Lung (tissue), 12 donors: ENCODE measurements around the gene SLC9A9. TPM values are rescaled to one million over a fixed set of nuclear protein-coding genes. Genes with fewer than 3 reads are reported as not detected.

ENCODE experiments used
- ATAC-seq: fragments of 200-7000 bp; cut with Tn5 transposase; one replicate; pipeline ENCODE4 v1.9.1; 2020; ENCODE audit warnings: moderate number of reproducible peaks; ENCODE audit not compliant: insufficient read depth, low FRiP score
- DNase-seq, 3 donors: peaks; one replicate each; pipeline ENCODE4 v3.0.0-alpha.2; 2013 to 2017
- H3K27ac ChIP-seq, 2 donors: one replicate each; pipeline ENCODE4 v1.5.1; 2013; ENCODE audit warnings: mild to moderate bottlenecking in 2 of 2, moderate library complexity in 2 of 2, control low read depth in 1 of 2, inconsistent platforms in 1 of 2, low read depth in 1 of 2, low read length in 1 of 2
- H3K27me3 ChIP-seq, 3 donors: one replicate each; pipeline ENCODE4 v1.5.1; 2013; ENCODE audit warnings: low read length in 2 of 3; ENCODE audit not compliant: control insufficient read depth in 3 of 3, insufficient read depth in 3 of 3
- H3K36me3 ChIP-seq, 4 donors: one replicate each; pipeline ENCODE4 v1.5.1; 2013; ENCODE audit warnings: low read length in 4 of 4, mild to moderate bottlenecking in 1 of 4, moderate library complexity in 1 of 4; ENCODE audit not compliant: control insufficient read depth in 4 of 4, insufficient read depth in 4 of 4
- H3K4me1 ChIP-seq, 5 donors: one replicate each; pipeline ENCODE4 v1.5.1; 2013; ENCODE audit warnings: low read length in 5 of 5, mild to moderate bottlenecking in 2 of 5, moderate library complexity in 1 of 5; ENCODE audit not compliant: control insufficient read depth in 5 of 5, insufficient read depth in 5 of 5
- H3K4me3 ChIP-seq: one replicate; pipeline ENCODE4 v1.5.1; 2013; ENCODE audit warnings: mild to moderate bottlenecking, control low read depth, moderate library complexity
- H3K9ac ChIP-seq, 2 donors: one replicate each; pipeline ENCODE4 v1.5.1; 2013; ENCODE audit warnings: low read length in 2 of 2, control low read depth in 1 of 2; ENCODE audit not compliant: insufficient read depth in 1 of 2
- H3K9me3 ChIP-seq, 4 donors: one replicate each; pipeline ENCODE4 v1.5.1; 2013; ENCODE audit warnings: low read length in 3 of 4, mild to moderate bottlenecking in 1 of 4, moderate library complexity in 1 of 4; ENCODE audit not compliant: control insufficient read depth in 4 of 4, insufficient read depth in 3 of 4
- WGBS, 2 donors: extraction: QIAGEN DNeasy Blood & Tissue Kit; methylation state at CpG; one replicate each; pipeline ENCODE4 v1.1.7; 2013; 5-methylcytosine and 5-hydroxymethylcytosine counted together
- polyA plus RNA-seq, 2 donors: library from polyadenylated mRNA; stranded (reverse); fragments of 200-250 nt; gene quantifications; one replicate each; pipeline ENCODE4 v1.2.1, GENCODE V29; 2013
- total RNA-seq, 2 donors: library from RNA; depleted of rRNA in 1 of 2; stranded (reverse); fragments of >200 nt in 1 of 2; gene quantifications; one replicate each; pipeline ENCODE4 v1.2.1, GENCODE V29; 2014 to 2021
- TF ChIP-seq, protein P1 (sequence below): IDR thresholded peaks from 2 replicates; pipeline ENCODE4 v1.5.1; 2012; ENCODE audit warnings: mild to moderate bottlenecking; ENCODE audit errors: control extremely low read depth, extremely low read depth
- donor health status: control.
- donor health status: control.
- donor health status: Bipolar disorder and iron deficiency.
- donor health status: healthy.
- donor health status: DM: yes; HTN: yes; CAD: no.

The SLC9A9 gene
- total and polyA plus RNA-seq, 4 donors = 2.2 to 66.3 (median 8.2) TPM

DNA sequence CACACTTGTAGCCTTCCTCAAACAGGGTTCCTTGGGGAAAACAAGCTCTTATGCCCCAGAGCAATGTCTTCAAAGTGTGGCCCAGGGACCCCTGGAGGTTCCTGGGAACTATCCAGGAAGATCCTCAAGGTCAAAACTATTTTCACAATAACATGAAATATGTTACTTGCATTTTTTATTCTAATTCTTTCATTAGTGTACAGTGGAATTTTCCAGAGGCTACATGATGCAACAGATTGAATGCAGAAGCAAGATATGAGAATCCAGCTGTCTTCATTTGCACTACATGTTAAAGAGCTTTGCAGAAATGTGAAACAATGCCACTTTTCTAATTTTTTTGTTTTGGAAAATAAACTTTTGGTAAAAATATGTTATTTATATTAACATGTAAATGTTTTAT, 190.9 kb downstream of the SLC9A9 start:
- peaks cover 0 to 5% (median 0%) of the 10 kb centered on the region in 4 donors for H3K9me3 ChIP-seq
- no peaks in the 10 kb centered on the region for H3K4me1 ChIP-seq
- no peaks in the 10 kb centered on the region for H3K36me3 ChIP-seq
- peak in 1 of 3 donors; percentile 40 for DNase-seq
- no peak overlapping the region for H3K4me3 ChIP-seq
- no peaks in the 10 kb centered on the region for H3K27me3 ChIP-seq
- H3K9ac ChIP-seq = no peak overlapping the region
- ATAC-seq = no peak
- no peak overlapping the region for H3K27ac ChIP-seq
- TF ChIP-seq, protein P1, sequence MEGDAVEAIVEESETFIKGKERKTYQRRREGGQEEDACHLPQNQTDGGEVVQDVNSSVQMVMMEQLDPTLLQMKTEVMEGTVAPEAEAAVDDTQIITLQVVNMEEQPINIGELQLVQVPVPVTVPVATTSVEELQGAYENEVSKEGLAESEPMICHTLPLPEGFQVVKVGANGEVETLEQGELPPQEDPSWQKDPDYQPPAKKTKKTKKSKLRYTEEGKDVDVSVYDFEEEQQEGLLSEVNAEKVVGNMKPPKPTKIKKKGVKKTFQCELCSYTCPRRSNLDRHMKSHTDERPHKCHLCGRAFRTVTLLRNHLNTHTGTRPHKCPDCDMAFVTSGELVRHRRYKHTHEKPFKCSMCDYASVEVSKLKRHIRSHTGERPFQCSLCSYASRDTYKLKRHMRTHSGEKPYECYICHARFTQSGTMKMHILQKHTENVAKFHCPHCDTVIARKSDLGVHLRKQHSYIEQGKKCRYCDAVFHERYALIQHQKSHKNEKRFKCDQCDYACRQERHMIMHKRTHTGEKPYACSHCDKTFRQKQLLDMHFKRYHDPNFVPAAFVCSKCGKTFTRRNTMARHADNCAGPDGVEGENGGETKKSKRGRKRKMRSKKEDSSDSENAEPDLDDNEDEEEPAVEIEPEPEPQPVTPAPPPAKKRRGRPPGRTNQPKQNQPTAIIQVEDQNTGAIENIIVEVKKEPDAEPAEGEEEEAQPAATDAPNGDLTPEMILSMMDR = no peak

DNA sequence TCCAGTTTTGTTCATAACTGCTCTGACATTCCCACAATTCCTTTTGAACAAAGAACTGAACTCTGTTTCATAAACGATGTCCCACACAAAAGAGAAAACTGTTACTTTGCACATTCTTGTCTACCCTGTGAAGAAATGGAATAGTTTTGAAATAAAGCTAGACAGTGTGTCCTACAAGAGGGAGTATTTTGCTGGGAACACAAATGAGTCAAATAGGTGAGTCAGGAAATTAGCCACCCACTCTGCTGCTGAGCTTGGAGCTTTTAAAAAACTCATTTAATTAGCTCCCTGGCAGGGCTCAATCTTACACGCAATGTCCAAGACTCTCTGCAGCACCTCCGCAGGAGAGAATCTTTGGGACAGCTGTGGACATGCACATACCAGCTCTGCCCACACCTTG, 193.4 kb downstream of the SLC9A9 start:
- H3K4me1 ChIP-seq = peaks cover 0 to 11% (median 0%) of the 10 kb centered on the region in 5 donors
- H3K27ac ChIP-seq = no peak overlapping the region
- H3K27me3 ChIP-seq = no peaks in the 10 kb centered on the region
- WGBS, 2 donors = 91% methylated on average over 3 of the region's 3 CpGs
- ATAC-seq (no peak), DNase-seq (no peak)
- H3K9me3 ChIP-seq = no peaks in the 10 kb centered on the region
- TF ChIP-seq, protein P1 = no peak
- no peak overlapping the region for H3K4me3 ChIP-seq
- H3K9ac ChIP-seq = no peak overlapping the region
- H3K36me3 ChIP-seq = peaks cover 0 to 8% (median 4%) of the 10 kb centered on the region in 4 donors

DNA sequence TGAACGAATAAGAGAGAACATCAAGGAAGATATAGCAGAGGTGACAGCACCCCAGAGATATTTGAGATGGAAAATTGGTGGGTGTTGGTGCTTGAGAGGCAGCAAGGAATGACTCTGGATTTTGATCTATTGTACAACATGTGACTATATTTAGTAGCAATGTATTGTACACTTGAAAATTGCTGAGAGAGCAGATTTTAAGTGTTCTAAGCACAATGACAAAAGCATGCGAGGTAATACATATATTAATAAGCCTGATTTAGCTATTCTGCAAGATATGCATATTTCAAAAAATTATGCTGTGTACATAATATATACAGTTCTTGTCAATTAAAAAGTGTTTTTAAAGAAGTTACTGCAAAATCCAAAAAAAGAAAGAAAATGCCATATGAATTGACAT, 194.3 kb downstream of the SLC9A9 start:
- Histone ChIP-seq H3K4me1 (peaks cover 0 to 11% (median 0%) of the 10 kb centered on the region in 5 donors), H3K9me3 (no peaks in the 10 kb centered on the region), H3K36me3 (peaks cover 0 to 9% (median 4%) of the 10 kb centered on the region in 4 donors), H3K4me3 (no peak overlapping the region), H3K27ac (no peak overlapping the region), H3K27me3 (no peaks in the 10 kb centered on the region), H3K9ac (no peak overlapping the region)
- DNase-seq = no peak
- WGBS, 2 donors = 98 to 99% methylated on average over 2 of the region's 2 CpGs
- TF ChIP-seq, protein P1 = no peak
- ATAC-seq = no peak

DNA sequence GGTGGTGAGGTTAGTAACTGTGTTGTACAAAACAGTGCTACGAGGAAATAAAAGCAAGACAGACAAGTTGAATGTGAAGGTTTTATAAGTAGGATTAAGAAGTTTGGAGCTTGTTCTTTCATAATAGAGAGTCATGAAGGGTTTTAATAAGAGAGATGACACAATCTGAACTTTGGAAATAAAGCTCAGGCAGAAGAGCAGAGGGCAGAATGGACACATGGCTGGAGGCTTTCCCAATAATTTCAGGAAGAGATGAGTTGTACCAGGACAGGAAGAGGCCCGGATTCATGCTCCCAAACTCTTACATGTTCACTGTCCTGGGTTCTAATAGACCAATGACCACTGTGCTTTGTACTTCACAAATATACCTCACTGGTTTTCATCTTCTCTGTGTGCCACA, 194.8 kb downstream of the SLC9A9 start:
- peaks cover 0 to 11% (median 0%) of the 10 kb centered on the region in 5 donors for H3K4me1 ChIP-seq
- no peak for DNase-seq
- H3K36me3 ChIP-seq = peaks cover 0 to 9% (median 4%) of the 10 kb centered on the region in 4 donors
- TF ChIP-seq, protein P1 = no peak
- no peaks in the 10 kb centered on the region for H3K27me3 ChIP-seq
- H3K9ac ChIP-seq = no peak overlapping the region
- no peak overlapping the region for H3K4me3 ChIP-seq
- ATAC-seq = no peak
- no peaks in the 10 kb centered on the region for H3K9me3 ChIP-seq
- 79 to 80% methylated on average over 2 of the region's 2 CpGs for WGBS, 2 donors
- no peak overlapping the region for H3K27ac ChIP-seq
